Naive thymus-derived CD4-positive, alpha-beta T cell (primary cell): ENCODE measurements around the gene GFI1. TPM values are rescaled to one million over a fixed set of nuclear protein-coding genes. Genes with fewer than 3 reads are reported as not detected.
"Not testable (repeated sequence)": the region's sequence is repeated elsewhere in the genome, so short reads cannot be mapped to it uniquely, and the experiment has no call there.

Experiments used
- ATAC-seq: fragments of 150-1000 bp; cut with Tn5 transposase; 2 replicates; pipeline ENCODE4 v1.10.0; 2021; ENCODE audit warnings: mild to moderate bottlenecking, moderate library complexity
- CTCF ChIA-PET: fragments of 350-600 bp; sonication (Branson Sonifier 250); formaldehyde crosslinking; loops from one replicate; lab custom pipeline; 2021; ENCODE audit warnings: antibody characterized with exemption; lab: Charles Lee
- POLR2A ChIA-PET: fragments of 350-600 bp; sonication (Branson Sonifier 250); formaldehyde crosslinking; loops from one replicate; lab custom pipeline; 2021; ENCODE audit warnings: antibody characterized with exemption, inconsistent platforms; lab: Charles Lee
- DNase-seq, 9 donors: peaks; one replicate each; pipeline versions ENCODE4 v3.0.0 to v3.0.0-alpha.2; 2020 to 2022; ENCODE audit warnings: mixed read lengths in 1 of 9
- H3K27ac ChIP-seq: one replicate; pipeline ENCODE4 v1.7.0; 2013; ENCODE audit warnings: mild to moderate bottlenecking, low read depth, low read length, moderate library complexity
- H3K27me3 ChIP-seq, 2 donors: one replicate each; pipeline ENCODE4 v1.7.0; 2013; ENCODE audit warnings: low read length in 2 of 2, mild to moderate bottlenecking in 2 of 2, moderate library complexity in 2 of 2; ENCODE audit not compliant: control insufficient read depth in 2 of 2, insufficient read depth in 2 of 2
- H3K36me3 ChIP-seq, 3 experiments: 1 replicate in 2 of 3; 2 replicates in 1 of 3; pipeline ENCODE4 v1.7.0; 2013; ENCODE audit warnings: low read length in 3 of 3, mild to moderate bottlenecking in 3 of 3, moderate library complexity in 1 of 3; ENCODE audit not compliant: insufficient read depth in 3 of 3, control insufficient read depth in 2 of 3
- H3K4me1 ChIP-seq, 2 donors: one replicate each; pipeline ENCODE4 v1.7.0; 2013; ENCODE audit warnings: low read length in 2 of 2, mild to moderate bottlenecking in 2 of 2, moderate library complexity in 1 of 2; ENCODE audit not compliant: control insufficient read depth in 2 of 2, insufficient read depth in 2 of 2
- H3K4me3 ChIP-seq: 2 replicates; pipeline ENCODE4 v1.7.0; 2013; ENCODE audit warnings: mild to moderate bottlenecking, low read length
- H3K9me3 ChIP-seq, 3 experiments: 1 replicate in 2 of 3; 2 replicates in 1 of 3; pipeline ENCODE4 v1.7.0; 2013; ENCODE audit warnings: low read length in 3 of 3; ENCODE audit not compliant: control insufficient read depth in 2 of 3
- H3K27ac Mint-ChIP-seq, 9 donors: one replicate each; pipeline ENCODE4 v1.8.0; 2020 to 2022; ENCODE audit warnings: mixed read lengths in 9 of 9, mild to moderate bottlenecking in 8 of 9, moderate library complexity in 5 of 9, inconsistent platforms in 2 of 9
- H3K27me3 Mint-ChIP-seq, 5 donors: one replicate each; pipeline ENCODE4 v1.8.0; 2021 to 2022; ENCODE audit warnings: mixed read lengths in 5 of 5, mild to moderate bottlenecking in 1 of 5
- H3K36me3 Mint-ChIP-seq, 5 donors: one replicate each; pipeline ENCODE4 v1.8.0; 2020 to 2022; ENCODE audit warnings: mixed read lengths in 5 of 5, mild to moderate bottlenecking in 3 of 5, inconsistent platforms in 1 of 5
- H3K4me1 Mint-ChIP-seq, 7 donors: one replicate each; pipeline ENCODE4 v1.8.0; 2020 to 2022; ENCODE audit warnings: mixed read lengths in 7 of 7, mild to moderate bottlenecking in 3 of 7, inconsistent platforms in 1 of 7
- H3K4me3 Mint-ChIP-seq, 10 donors: one replicate each; pipeline ENCODE4 v1.8.0; 2020 to 2022; ENCODE audit warnings: mild to moderate bottlenecking in 10 of 10, mixed read lengths in 10 of 10, moderate library complexity in 6 of 10, inconsistent platforms in 2 of 10
- H3K9me3 Mint-ChIP-seq, 11 donors: one replicate each; pipeline ENCODE4 v1.8.0; 2020 to 2022; ENCODE audit warnings: mixed read lengths in 11 of 11, mild to moderate bottlenecking in 4 of 11, inconsistent platforms in 1 of 11, moderate library complexity in 1 of 11
- intact Hi-C, 2 donors: fragments of 100-400 bp; cut with micrococcal nuclease; formaldehyde crosslinking; loops; one replicate each; pipeline ENCODE4 v1.15.1; 2023
- polyA plus RNA-seq, 2 donors: library from polyadenylated mRNA; unstranded; fragments of 300-500 nt; fragmentation: Illumina TruSeq; gene quantifications; one replicate each; pipeline ENCODE4 v1.2.3, GENCODE V29; 2021
- total RNA-seq, 6 experiments: library from RNA in 5 of 6; stranded (reverse) in 5 of 6; gene quantifications; 1 replicate in 5 of 6; 2 replicates in 1 of 6; pipeline ENCODE4 v1.2.3 and lab custom pipeline; 2021 to 2026

Gene GFI1
- total and polyA plus RNA-seq, 7 experiments from 2014 or later: 3.3 to 78.8 (median 13.8) TPM

DNA sequence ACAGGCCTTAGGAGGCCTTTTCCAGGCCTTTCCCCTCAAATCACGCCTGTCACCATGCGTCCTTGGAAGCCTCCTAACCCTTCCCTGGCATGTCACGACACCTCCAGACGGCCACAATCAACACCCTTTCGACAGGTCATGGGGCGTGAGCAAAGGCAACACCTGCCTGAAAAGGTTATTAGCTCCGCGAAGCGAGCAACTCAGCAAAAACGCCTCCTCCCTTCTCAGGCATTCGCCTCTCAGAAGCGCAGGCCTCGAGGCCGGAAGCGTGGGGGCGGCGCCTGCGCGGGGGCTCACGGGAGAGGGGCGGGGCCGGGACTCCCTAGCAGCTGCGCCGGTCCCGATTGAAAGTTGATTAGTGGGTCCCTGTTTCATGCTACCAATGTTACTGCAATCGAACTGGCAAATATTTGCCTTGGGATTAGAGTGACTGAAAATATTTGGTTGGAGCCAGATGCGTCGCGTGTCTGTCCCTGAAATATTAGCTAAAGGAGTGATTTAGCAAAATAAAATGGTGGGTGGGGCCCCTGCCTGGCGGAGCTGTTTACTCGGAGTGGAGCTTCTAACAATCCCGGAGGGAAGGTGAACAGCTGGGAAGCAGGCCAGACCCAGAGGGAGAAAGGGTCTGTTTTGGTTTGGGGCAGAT lies 44.9 kb downstream of the GFI1 start:
- CTCF ChIA-PET: no interaction called here
- Histone ChIP-seq H3K27me3 (no peaks in the 10 kb centered on the region), H3K4me3 (no peak overlapping the region), H3K27ac (no peak overlapping the region), H3K4me1 (no peaks in the 10 kb centered on the region), H3K9me3 (no peaks in the 10 kb centered on the region), H3K36me3 (no peaks in the 10 kb centered on the region)
- H3K27me3 Mint-ChIP-seq: peaks cover 0 to 9% (median 0%) of the 10 kb centered on the region in 5 donors
- POLR2A ChIA-PET: no interaction called here
- no peak for DNase-seq
- peaks cover 0 to 1% (median 0%) of the 10 kb centered on the region in 11 donors for H3K9me3 Mint-ChIP-seq
- H3K4me3 Mint-ChIP-seq: no peak overlapping the region
- no peaks in the 10 kb centered on the region for H3K36me3 Mint-ChIP-seq
- ATAC-seq: no peak
- H3K4me1 Mint-ChIP-seq: peaks cover 0 to 23% (median 6%) of the 10 kb centered on the region in 7 donors
- intact Hi-C loops: no loop called here
- H3K27ac Mint-ChIP-seq: no peak overlapping the region

DNA sequence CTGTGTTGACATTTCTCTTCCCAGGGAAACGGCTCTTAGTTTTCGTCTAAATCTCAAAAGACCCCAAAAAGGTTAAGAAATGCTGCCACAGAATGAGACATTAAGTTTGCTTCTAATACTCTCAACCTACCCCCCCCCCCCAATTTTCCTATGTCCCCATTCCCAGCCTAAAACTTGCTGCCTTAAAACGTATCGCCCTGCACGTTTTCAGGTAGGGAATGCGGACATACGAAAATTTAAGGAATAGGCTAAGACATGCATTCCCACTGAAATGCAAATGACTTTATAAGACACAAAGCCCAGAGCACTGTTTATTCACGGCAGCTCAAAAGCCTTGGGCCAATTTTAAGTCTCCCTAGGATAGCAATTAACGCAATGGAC lies 45.4 kb downstream of the GFI1 start:
- intact Hi-C loops: no loop called here
- Histone ChIP-seq H3K9me3 (no peaks in the 10 kb centered on the region), H3K4me3 (no peak overlapping the region), H3K36me3 (no peaks in the 10 kb centered on the region), H3K27ac (no peak overlapping the region), H3K27me3 (no peaks in the 10 kb centered on the region), H3K4me1 (no peaks in the 10 kb centered on the region)
- ChIA-PET CTCF (no interaction called here), POLR2A (no interaction called here)
- Mint-ChIP-seq H3K4me3 (no peak overlapping the region), H3K9me3 (peaks cover 0 to 1% (median 0%) of the 10 kb centered on the region in 11 donors), H3K36me3 (no peaks in the 10 kb centered on the region), H3K27ac (no peak overlapping the region), H3K4me1 (peaks cover 0 to 20% (median 6%) of the 10 kb centered on the region in 7 donors), H3K27me3 (peaks cover 0 to 5% (median 0%) of the 10 kb centered on the region in 5 donors)
- ATAC-seq: no peak
- DNase-seq: no peak

DNA sequence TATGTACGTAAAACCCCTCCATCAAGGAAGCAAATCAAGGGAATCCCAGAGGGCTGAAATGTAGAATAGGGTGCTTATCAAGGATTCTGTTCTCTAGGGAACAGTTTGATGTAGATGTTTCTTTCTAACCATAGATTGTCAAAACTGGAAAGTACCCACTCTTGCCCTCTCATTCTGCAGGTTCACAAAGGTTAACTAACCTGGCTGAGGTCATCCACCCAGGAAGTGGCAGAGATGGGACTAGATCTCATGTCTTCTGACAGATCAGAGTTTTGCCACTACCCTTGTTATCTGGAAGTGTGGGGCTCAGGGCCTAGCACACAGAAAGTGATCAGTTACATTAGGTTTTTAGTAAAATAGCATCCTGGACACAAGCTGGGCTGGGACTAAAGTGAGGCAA lies 47.4 kb downstream of the GFI1 start:
- no peaks in the 10 kb centered on the region for H3K27me3 ChIP-seq

DNA sequence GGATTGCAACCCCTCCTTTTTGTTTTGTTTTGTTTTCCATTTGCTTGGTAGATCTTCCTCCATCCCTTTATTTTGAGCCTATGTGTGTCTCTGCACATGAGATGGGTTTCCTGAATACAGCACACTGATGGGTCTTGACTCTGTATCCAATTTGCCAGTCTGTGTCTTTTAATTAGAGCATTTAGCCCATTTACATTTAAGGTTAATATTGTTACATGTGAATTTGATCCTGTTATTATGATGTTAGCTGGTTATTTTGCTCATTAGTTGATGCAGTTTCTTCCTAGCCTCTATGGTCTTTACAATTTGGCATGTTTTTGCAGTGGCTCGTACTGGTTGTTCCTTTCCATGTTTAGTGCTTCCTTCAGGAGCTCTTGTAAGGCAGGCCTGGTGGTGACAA lies 52.2 kb downstream of the GFI1 start:
- intact Hi-C loops, H3K27ac Mint-ChIP-seq, H3K4me1 Mint-ChIP-seq, H3K9me3 ChIP-seq, H3K27me3 ChIP-seq, ATAC-seq, DNase-seq, H3K4me3 Mint-ChIP-seq, H3K27ac ChIP-seq, CTCF ChIA-PET, H3K4me3 ChIP-seq, H3K36me3 ChIP-seq, H3K4me1 ChIP-seq, POLR2A ChIA-PET: not testable (repeated sequence)
- Mint-ChIP-seq H3K36me3 (peaks cover 0 to 14% (median 0%) of the 10 kb centered on the region in 5 donors), H3K27me3 (peaks cover 0 to 11% (median 0%) of the 10 kb centered on the region in 5 donors), H3K9me3 (peaks cover 0 to 18% (median 2%) of the 10 kb centered on the region in 11 donors)

More for the DNA sequence above, 47.4 kb downstream of the GFI1 start:
- ChIA-PET CTCF (no interaction called here), POLR2A (no interaction called here)
- Mint-ChIP-seq H3K4me3 (no peak overlapping the region), H3K9me3 (peaks cover 0 to 6% (median 0%) of the 10 kb centered on the region in 11 donors), H3K27ac (no peak overlapping the region), H3K4me1 (peaks cover 0 to 15% (median 4%) of the 10 kb centered on the region in 7 donors), H3K27me3 (peaks cover 0 to 2% (median 0%) of the 10 kb centered on the region in 5 donors), H3K36me3 (peaks cover 0 to 5% (median 0%) of the 10 kb centered on the region in 5 donors)
- Histone ChIP-seq H3K4me3 (no peak overlapping the region), H3K27ac (no peak overlapping the region), H3K4me1 (no peaks in the 10 kb centered on the region), H3K36me3 (no peaks in the 10 kb centered on the region), H3K9me3 (no peaks in the 10 kb centered on the region)
- intact Hi-C loops: no loop called here
- no peak for DNase-seq
- ATAC-seq: no peak

DNA sequence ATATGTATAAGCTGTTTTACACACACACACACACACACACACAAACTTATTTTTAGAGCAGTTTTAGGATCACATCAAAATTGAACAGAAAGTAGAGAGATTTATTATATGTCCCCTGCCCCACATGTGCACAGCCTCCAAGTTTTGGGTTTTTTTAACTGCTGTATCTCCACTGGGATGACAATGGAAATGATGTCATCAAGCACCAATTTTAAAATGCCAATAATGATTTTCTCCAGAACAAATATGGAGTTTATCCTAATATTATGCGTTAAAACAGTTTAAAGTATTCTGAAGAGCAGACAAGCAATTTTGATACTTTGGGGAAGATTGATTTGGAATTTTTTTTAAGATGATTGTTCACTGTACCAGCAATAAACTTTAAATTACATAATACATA lies 56.7 kb downstream of the GFI1 start:
- H3K27ac ChIP-seq: no peak overlapping the region
- ChIA-PET CTCF (interaction anchor here (0.7 kb wide), 1 partner anchor 30 kb away, joined by 3 read pairs; no protein-coding TSS in a partner anchor), POLR2A (interaction anchor here (0.6 kb wide), 1 partner anchor 9 kb away, joined by 5 read pairs; no protein-coding TSS in a partner anchor)
- no peak overlapping the region for H3K27ac Mint-ChIP-seq
- H3K9me3 ChIP-seq: no peaks in the 10 kb centered on the region
- H3K4me3 ChIP-seq: no peak overlapping the region
- H3K9me3 Mint-ChIP-seq: peaks cover 0 to 13% (median 2%) of the 10 kb centered on the region in 11 donors
- H3K4me1 ChIP-seq: no peaks in the 10 kb centered on the region
- intact Hi-C loops: no loop called here
- peaks cover 0 to 4% (median 0%) of the 10 kb centered on the region in 7 donors for H3K4me1 Mint-ChIP-seq
- H3K4me3 Mint-ChIP-seq: no peak overlapping the region
- H3K27me3 Mint-ChIP-seq: peaks cover 0 to 11% (median 0%) of the 10 kb centered on the region in 5 donors
- H3K27me3 ChIP-seq: no peaks in the 10 kb centered on the region
- H3K36me3 ChIP-seq: no peaks in the 10 kb centered on the region
- ATAC-seq: no peak
- H3K36me3 Mint-ChIP-seq: peaks cover 0 to 14% (median 0%) of the 10 kb centered on the region in 5 donors
- DNase-seq: no peak

DNA sequence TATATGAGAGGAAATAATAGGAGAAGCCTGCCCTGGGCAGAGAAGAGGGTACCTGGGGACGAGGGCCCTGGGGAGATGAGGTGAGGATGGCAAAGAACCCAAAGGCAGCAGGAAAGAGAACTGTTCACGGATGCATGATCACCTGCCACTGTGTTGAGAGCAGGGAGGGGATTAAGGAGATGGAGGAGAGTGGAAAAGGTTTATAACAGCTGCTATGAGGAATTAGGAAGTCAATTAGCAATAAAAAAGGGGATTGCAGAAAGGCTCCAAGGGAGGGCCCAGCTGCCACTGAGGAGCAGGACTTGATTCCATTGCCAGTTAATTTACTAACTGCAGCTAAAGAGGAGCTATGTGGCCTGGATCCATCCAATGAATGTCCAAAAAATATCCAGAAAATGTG lies 61.1 kb downstream of the GFI1 start:
- no peak overlapping the region for H3K4me3 Mint-ChIP-seq
- peaks cover 0 to 2% (median 0%) of the 10 kb centered on the region in 5 donors for H3K36me3 Mint-ChIP-seq
- no peak for DNase-seq
- H3K27me3 ChIP-seq: no peaks in the 10 kb centered on the region
- no peaks in the 10 kb centered on the region for H3K9me3 ChIP-seq
- intact Hi-C loops: no loop called here
- ChIA-PET CTCF (no interaction called here), POLR2A (no interaction called here)
- ATAC-seq: no peak
- no peaks in the 10 kb centered on the region for H3K27me3 Mint-ChIP-seq
- no peak overlapping the region for H3K4me3 ChIP-seq
- H3K27ac ChIP-seq: no peak overlapping the region
- H3K36me3 ChIP-seq: no peaks in the 10 kb centered on the region
- peak overlapping the region in 2 of 9 donors; percentile 3 to 29 for H3K27ac Mint-ChIP-seq
- no peaks in the 10 kb centered on the region for H3K4me1 ChIP-seq
- H3K9me3 Mint-ChIP-seq: peaks cover 0 to 2% (median 0%) of the 10 kb centered on the region in 11 donors
- peaks cover 0 to 8% (median 0%) of the 10 kb centered on the region in 7 donors for H3K4me1 Mint-ChIP-seq
